HG02943 (cell line): ENCODE data around the gene MUC4.
"Not testable (repeated sequence)": the region's sequence is repeated elsewhere in the genome, so short reads cannot be mapped to it uniquely, and the experiment has no call there.

Experiments
- ATAC-seq: cut with Tn5 transposase; IDR thresholded peaks from one replicate; pipeline ENCODE4 v1.9.1; 2021; ENCODE audit warnings: mild to moderate bottlenecking, low read depth, moderate library complexity; ENCODE audit not compliant: unreplicated experiment

The MUC4 gene

GRCh38 chr3:195722139-195722995 lies 89.4 kb downstream of the MUC4 start:
- not testable (repeated sequence) for ATAC-seq

- ATAC-seq: not testable (repeated sequence)
These were observed 90.8 kb downstream of the MUC4 start, which contains the start of gene MUC20 for GRCh38 chr3:195720831-195721506. TSS of gene MUC20 (plus strand) at chr3:195720978. CDS start at chr3:195721008, 30 bp downstream.

DNA sequence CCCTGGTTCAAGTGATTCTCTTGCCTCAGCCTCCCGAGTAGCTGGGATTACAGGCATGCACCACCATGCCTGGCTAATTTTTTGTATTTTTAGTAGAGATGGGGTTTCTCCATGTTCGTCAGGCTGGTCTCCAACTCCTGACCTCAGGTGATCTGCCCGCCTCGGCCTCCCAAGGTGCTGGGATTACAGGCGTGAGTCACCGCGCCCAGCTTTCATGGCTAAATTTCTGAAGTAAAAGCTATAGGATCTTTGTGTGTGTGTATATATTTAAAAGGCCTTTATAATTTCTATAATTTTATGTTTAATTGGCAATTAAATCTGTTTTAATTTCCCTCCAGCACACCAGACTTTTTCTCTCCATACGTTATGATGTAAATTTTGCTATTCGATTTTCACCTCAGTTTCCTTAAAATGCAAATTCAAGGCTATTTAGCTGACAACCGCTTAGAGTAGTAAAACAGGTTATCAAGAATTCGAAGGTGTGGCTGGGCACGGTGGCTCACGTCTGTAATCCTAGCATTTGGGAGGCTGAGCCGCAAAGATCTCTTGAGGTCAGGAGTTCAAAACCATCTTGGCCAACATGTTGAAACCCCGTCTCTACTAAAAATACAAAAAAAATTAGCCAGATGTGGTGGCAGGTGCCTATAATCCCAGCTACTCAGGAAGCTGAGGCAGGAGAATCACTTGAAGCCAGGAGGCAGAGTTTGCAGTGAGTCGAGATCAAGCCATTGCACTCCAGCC lies 92.0 kb downstream of the MUC4 start:
- not testable (repeated sequence) for ATAC-seq

GRCh38 chr3:195718477-195718984 lies 93.2 kb downstream of the MUC4 start:
- no peak for ATAC-seq

- no peak for ATAC-seq
These were observed 93.8 kb downstream of the MUC4 start for GRCh38 chr3:195717852-195718476.

DNA sequence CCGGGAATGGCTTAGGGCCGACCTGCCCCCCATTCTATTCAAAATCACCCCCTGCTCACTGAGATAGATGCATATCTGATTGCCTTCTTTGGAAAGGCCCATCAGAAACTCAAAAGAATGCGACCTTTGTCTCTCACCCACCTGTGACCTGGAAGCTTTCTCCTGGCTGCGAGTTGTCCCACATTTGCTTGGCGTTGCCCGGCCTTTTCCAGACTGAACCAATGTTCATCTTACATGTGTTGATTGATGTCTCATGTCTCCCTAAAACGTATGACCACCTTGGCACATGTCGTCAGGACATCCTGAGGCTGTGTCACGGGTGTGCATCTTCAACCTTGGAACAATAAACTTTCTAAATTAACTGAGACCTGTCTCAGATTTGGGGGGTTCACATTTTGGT lies 94.3 kb downstream of the MUC4 start:
- ATAC-seq: no peak

DNA sequence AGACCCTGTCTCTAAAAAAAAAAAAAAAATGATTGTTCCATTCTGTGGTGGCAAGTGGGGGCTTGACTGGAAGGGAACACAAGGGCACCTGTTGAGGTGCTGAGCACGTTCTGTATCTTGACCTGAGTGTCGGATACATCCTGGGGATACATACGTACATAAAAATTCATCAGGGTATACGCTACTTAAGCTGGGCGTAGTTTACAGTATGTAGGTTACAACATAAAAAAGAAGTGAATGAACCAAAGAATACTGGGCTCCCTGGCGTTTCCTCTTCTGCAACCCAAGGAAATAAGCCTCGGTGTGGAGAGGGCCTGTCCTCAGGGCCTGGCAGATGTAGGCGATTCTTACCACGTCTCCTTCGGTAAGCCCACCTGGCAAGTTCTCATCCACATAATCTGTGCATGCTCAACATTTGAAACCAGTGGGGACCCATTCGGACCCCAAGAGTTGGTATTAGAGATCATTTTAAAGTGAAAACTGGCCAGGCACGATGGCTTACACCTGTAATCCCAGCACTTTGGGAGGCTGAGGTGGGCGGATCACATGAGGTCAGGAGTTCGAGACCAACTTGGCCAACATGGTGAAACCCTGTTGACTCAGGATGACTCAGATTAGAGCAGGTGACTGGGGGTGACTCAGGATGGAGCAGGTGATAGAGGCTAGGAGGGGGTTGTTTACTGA lies 96.0 kb downstream of the MUC4 start:
- ATAC-seq: no peak

- ATAC-seq: no peak
These were observed 96.6 kb downstream of the MUC4 start for GRCh38 chr3:195715134-195715533.

- ATAC-seq: no peak
These were observed 97.2 kb downstream of the MUC4 start for GRCh38 chr3:195714380-195715011.

DNA sequence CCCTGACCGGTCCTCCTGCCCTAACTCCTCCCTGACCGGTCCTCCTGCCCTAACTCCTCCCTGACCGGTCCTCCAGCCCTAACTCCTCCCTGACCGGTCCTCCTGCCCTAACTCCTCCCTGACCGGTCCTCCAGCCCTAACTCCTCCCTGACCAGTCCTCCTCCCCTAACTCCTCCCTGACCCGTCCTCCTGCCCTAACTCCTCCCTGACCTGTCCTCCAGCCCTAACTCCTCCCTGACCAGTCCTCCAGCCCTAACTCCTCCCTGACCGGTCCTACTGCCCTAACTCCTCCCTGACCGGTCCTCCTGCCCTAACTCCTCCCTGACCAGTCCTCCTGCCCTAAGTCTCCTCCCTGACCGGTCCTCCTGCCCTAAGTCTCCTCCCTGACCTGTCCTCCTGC lies 98.6 kb downstream of the MUC4 start:
- not testable (repeated sequence) for ATAC-seq

DNA sequence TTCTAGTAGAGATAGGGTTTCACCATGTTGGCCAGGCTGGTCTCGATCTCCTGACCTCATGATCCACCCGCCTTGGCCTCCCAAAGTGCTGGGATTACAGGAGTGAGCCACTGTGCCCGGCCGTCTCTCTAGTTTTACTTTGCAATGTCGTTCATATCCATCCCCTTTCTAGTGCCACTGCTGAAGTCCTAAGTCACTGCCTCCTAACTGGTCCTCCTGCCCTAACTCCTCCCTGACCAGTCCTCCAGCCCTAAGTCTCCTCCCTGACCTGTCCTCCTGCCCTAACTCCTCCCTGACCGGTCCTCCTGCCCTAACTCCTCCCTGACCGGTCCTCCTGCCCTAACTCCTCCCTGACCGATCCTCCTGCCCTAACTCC lies 99.2 kb downstream of the MUC4 start:
- ATAC-seq: not testable (repeated sequence)

- no peak for ATAC-seq
These were observed 99.8 kb downstream of the MUC4 start for GRCh38 chr3:195711813-195712534.

- not testable (repeated sequence) for ATAC-seq
These were observed 100.5 kb downstream of the MUC4 start for GRCh38 chr3:195711091-195711812.

DNA sequence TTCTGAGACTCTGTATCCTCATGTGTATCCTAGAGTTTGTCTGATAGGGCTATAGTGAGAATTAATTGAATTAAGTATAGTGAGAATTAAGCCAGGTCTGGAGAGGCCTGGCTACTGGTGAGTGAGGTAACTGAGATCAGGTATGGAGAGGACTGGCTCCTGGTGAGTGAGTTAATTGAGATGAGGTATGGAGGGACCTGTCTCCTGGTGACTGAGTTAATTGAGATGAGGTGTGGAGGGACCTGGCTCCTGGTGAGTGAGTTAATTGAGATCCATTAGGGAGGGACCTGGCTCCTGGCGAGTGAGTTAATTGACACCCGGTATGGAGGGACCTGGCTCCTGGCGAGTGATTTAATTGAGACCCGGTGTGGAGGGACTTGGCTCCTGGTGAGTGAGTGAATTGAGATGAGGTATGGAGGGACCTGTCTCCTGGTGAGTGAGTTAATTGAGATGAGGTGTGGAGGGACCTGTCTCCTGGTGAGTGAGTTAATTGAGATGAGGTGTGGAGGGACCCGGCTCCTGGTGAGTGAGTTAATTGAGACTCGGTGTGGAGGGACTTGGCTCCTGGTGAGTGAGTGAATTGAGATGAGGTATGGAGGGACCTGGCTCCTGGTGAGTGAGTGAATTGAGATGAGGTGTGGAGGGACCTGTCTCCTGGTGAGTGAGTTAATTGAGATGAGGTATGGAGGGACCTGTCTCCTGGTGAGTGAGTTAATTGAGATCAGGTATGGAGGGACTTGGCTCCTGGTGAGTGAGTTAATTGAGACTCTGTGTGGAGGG lies 101.4 kb downstream of the MUC4 start:
- not testable (repeated sequence) for ATAC-seq

DNA sequence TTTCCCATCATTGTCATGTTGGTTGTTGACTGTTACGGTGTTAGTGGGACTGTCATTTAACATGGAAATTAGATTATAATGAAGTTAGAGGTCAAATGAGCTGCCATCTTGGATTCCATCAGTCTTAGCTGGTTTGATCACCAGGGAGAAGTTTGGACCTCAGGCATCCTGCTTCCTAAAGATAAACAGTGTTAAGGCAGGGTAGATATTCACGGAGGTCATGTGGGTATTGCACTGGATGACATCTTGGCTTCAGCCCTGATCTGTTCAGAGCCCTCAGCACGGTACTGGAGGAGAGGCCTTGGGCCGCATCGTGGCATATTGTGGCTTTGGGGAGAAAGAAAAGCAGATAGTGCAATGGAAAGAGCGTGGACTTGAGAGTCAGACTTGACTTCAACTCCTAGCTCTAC lies 102.0 kb downstream of the MUC4 start:
- ATAC-seq: no peak

DNA sequence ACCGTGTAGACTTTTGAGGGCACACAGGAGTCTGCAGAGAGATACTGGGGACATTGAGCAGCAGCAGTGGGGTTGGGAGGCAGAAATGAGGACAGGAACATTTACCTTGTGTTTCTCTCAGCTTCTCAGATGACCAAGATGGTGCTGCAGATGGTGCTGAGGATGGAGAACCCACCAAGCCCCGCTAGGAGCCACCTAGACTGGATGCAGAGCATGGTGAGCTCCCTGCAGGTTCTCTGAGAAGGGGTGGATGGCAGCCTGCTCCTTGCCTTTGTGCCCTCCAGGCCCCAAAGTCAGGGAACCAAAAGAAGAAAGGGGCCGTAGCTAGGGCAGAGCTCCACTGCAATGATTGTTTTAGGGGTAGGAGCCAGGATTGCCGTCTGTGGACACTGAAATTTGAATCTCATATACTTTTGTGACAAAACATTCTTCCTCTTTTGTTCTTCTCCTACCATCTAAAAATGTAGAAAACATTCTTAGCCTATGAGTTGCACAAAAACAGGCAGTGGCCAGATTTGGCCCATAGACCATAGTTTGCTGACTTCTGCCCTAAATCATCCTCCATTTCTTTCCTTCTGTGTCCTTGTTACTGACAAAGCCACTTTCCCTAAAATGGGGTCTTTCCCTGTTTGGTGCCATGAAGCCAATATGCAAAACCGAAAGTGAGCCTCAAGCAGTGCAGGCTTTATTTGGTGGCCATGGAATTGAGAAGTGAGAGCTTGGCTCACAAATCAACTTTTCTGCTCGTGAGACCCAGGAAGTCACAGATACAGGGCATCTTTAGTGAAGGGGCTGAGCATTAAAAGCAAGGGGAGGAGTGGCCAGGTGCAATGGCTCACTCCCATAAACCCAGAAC lies 102.9 kb downstream of the MUC4 start:
- no peak for ATAC-seq
